HG02610 (cell line): ENCODE measurements around the gene UNC79.

ENCODE experiments used
- ATAC-seq: cut with Tn5 transposase; IDR thresholded peaks from one replicate; pipeline ENCODE4 v1.9.1; 2021; ENCODE audit warnings: mild to moderate bottlenecking, moderate library complexity; ENCODE audit not compliant: unreplicated experiment

The UNC79 gene

GRCh38 chr14:93544212-93544611, 113.5 kb downstream of the UNC79 start:
- no peak for ATAC-seq

GRCh38 chr14:93546642-93547041, 115.9 kb downstream of the UNC79 start:
- no peak for ATAC-seq

GRCh38 chr14:93548102-93548843, 117.5 kb downstream of the UNC79 start:
- ATAC-seq: peak; percentile 81

- no peak for ATAC-seq
Measured at GRCh38 chr14:93549595-93549994, 118.9 kb downstream of the UNC79 start.

- no peak for ATAC-seq
Measured at GRCh38 chr14:93564918-93565317, 134.2 kb downstream of the UNC79 start.

- ATAC-seq: no peak
Measured at GRCh38 chr14:93566065-93566693, 135.4 kb downstream of the UNC79 start.

- no peak for ATAC-seq
Measured at GRCh38 chr14:93571275-93571674, 140.5 kb downstream of the UNC79 start.

- no peak for ATAC-seq
Measured at GRCh38 chr14:93579178-93579577, 148.4 kb downstream of the UNC79 start.

GRCh38 chr14:93582516-93582915, 151.8 kb downstream of the UNC79 start:
- ATAC-seq: no peak

GRCh38 chr14:93587330-93587729, 156.6 kb downstream of the UNC79 start:
- ATAC-seq: no peak

- ATAC-seq: no peak
Measured at GRCh38 chr14:93591506-93591905, 160.8 kb downstream of the UNC79 start.

- ATAC-seq: no peak
Measured at GRCh38 chr14:93592786-93593185, 162.0 kb downstream of the UNC79 start.

- no peak for ATAC-seq
Measured at GRCh38 chr14:93606091-93606490, 175.4 kb downstream of the UNC79 start.

- no peak for ATAC-seq
Measured at GRCh38 chr14:93619176-93619793, 188.5 kb downstream of the UNC79 start.

GRCh38 chr14:93628048-93628447, 197.3 kb downstream of the UNC79 start:
- ATAC-seq: no peak

- ATAC-seq: no peak
Measured at GRCh38 chr14:93629643-93630042, 198.9 kb downstream of the UNC79 start.

- no peak for ATAC-seq
Measured at GRCh38 chr14:93638790-93639189, 208.1 kb downstream of the UNC79 start.

GRCh38 chr14:93643127-93643526, 212.4 kb downstream of the UNC79 start:
- ATAC-seq: no peak

GRCh38 chr14:93643676-93644075, 212.9 kb downstream of the UNC79 start:
- no peak for ATAC-seq

GRCh38 chr14:93645200-93645599, 214.5 kb downstream of the UNC79 start:
- no peak for ATAC-seq

- no peak for ATAC-seq
Measured at GRCh38 chr14:93648440-93649168, 217.9 kb downstream of the UNC79 start.
